GM19397 (cell line): ENCODE measurements around the gene VAT1.

ENCODE experiments used
- ATAC-seq: cut with Tn5 transposase; IDR thresholded peaks from one replicate; pipeline ENCODE4 v1.9.1; 2021; ENCODE audit warnings: mild to moderate bottlenecking, moderate library complexity; ENCODE audit not compliant: unreplicated experiment

The VAT1 gene

GRCh38 chr17:43027091-43028032 lies 5.2 kb upstream of the VAT1 start:
- ATAC-seq: no peak

GRCh38 chr17:43026595-43026994 lies 4.4 kb upstream of the VAT1 start:
- ATAC-seq: no peak

- no peak for ATAC-seq
Measured at GRCh38 chr17:43025766-43026537, 3.8 kb upstream of the VAT1 start.

GRCh38 chr17:43025290-43025657 lies 3.1 kb upstream of the VAT1 start:
- no peak for ATAC-seq

- ATAC-seq: no peak
Measured at GRCh38 chr17:43024407-43025289, 2.5 kb upstream of the VAT1 start, which contains the start of gene RND2. Gene RND2, plus strand, starts transcription at chr17:43025231. Its CDS starts 117 bp downstream, at chr17:43025348.

- no peak for ATAC-seq
Measured at GRCh38 chr17:43020789-43021740, 1.1 kb downstream of the VAT1 start.

- ATAC-seq: no peak
Measured at GRCh38 chr17:43020030-43020621, 2.1 kb downstream of the VAT1 start.

GRCh38 chr17:43019418-43019817 lies 2.8 kb downstream of the VAT1 start:
- ATAC-seq: no peak

- ATAC-seq: no peak
Measured at GRCh38 chr17:43018932-43019331, 3.3 kb downstream of the VAT1 start.

- ATAC-seq: no peak
Measured at GRCh38 chr17:43018008-43018853, 4.0 kb downstream of the VAT1 start.

- ATAC-seq: no peak
Measured at GRCh38 chr17:43016216-43016615, 6.0 kb downstream of the VAT1 start.

- no peak for ATAC-seq
Measured at GRCh38 chr17:43015579-43015978, 6.6 kb downstream of the VAT1 start.

GRCh38 chr17:43014649-43015542 lies 7.3 kb downstream of the VAT1 start:
- no peak for ATAC-seq

GRCh38 chr17:43014020-43014648 lies 8.1 kb downstream of the VAT1 start:
- no peak for ATAC-seq

GRCh38 chr17:43013296-43013695 lies 8.9 kb downstream of the VAT1 start:
- ATAC-seq: no peak

- no peak for ATAC-seq
Measured at GRCh38 chr17:43011728-43012472, 10.3 kb downstream of the VAT1 start.
